SKM-1 (cell line): ENCODE data around the gene HS6ST1.

Experiments
- DNase-seq: peaks from one replicate; lab custom pipeline; 2025; ENCODE audit not compliant: unreplicated experiment; lab: John Stamatoyannopoulos, UW

HS6ST1 gene

DNA sequence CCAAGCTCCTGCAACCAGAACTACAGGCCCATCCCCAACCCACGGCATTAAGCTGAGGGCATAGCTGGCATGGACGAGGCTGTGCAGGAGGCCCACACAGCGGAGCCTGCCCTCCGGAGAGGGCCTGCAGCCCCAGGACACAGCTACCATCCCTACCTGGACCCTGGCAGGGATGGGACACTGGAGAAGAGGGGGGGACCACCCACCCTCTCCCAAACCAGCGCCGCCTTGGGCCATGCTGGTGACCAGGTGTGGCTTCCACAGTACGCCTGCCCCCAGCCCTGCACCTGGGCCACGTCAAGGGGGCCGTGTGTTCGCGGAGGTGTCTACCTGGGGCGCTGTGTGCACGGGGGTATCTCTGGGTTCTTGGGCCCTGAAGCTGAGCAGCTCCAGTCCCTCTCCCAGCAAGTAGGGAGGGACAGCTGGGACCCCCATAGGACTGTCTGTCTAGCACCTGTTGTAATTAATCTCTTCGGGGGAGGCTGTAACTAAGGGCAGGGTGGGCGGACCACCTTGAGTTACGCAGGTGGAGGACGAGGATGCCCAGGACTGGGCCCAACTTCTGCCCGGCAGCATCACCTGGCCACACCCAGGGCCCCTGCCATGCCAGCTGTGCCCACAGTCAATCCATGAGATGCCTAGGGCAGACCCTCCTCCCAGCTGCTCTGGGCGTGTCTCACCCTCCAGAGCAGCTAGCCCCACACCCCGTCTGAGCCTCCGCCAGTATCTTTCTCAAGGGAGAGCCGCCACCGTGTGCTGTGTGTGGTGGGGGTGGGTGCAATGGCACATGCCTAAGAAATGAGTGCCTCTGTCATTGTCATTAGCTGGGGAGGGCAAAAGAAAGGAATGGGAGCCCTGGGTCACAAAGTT is 18.3 kb downstream of the HS6ST1 start:
- DNase-seq = no peak

GRCh38 chr2:128299628-128300027 is 19.0 kb downstream of the HS6ST1 start:
- DNase-seq = no peak

DNA sequence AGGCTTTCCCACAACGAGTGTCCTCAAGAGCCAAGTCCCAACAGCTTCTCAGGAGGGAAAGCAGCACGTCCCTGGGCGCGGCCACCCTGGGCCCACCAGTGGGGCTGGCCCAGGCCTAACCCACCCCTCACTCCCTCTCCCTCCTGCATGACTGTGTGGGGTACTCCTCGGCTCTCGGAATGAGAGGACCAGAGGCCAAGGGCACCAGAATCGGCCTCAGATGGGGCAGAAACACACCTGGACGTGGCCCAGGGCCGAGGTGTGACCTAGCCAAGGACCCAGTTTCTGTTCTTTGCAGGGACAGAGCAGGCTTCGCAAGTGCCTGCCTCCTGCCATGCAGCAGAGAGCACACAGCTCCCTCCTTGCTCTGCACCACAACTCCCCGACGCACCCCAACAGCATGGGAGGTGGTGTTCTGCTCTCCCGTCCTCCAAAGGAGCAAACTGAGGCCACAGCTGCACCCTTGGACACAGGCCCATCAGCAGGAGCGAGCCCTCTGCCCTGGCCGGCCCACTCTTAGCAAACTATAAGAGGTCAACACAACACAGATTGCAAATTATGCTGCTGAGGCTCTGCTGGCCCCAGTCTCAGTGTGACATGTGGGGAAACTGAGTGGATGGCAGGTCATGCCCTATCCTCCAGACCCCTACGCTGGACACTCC is 19.7 kb downstream of the HS6ST1 start:
- DNase-seq = no peak

GRCh38 chr2:128298286-128298685 is 20.4 kb downstream of the HS6ST1 start:
- DNase-seq = no peak

- DNase-seq = no peak
Measured at GRCh38 chr2:128293870-128294455, 24.7 kb downstream of the HS6ST1 start.

DNA sequence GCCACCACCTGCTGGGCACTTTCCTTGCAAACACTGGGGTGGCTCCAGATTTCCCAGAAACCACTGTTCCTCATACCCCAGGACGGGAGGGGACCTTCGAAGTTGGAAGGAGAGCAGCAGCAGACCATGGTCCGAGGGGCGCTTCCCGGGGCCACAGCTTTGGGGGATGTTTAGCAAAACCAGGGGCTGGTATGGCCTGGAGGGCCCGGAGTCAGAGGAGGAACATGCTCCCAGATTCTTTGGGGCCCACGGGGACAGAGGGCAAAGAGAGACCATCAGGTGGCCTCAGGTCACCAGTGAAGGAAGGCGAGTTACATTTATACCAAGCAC is 25.3 kb downstream of the HS6ST1 start:
- no peak for DNase-seq

DNA sequence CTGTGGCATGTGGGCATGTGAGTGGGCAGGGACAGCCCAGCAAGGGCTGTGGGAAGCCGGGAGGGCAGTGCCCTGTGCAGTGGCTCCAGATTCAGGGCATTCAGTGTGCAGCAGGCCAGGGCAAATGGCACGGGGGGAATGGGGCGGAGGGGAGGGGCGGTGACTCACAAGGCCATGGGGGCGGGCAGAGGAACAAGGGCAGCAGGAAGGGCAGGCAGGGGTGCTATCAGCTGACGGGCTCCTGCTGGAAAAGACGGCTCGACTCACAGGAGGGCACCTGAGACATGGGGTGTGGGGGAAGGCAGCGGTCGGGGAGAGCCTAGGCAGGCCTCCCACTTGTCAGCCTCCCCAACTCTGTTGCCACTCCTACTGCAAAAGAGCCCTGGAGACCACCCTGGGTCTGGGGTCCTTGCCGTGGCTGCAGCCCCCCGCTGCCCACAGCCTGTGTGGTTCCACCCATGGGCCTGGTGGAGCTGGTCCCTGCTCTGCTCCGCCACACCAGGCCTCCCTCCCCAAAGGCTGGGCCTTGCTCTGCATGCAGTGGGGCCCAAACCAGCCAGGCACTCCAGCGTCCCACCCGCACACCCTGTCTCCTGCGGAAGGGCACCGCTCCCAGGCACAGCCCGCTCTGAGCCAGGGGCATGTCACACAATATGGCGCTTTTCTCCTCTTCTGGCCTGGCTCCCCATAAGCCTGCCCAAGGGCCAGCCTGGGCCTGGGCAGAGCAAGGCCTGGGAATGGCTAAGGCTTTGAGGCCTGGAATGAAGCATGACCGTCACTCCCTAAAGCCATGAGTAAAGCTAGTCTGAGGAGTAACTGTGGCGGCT is 25.9 kb downstream of the HS6ST1 start:
- no peak for DNase-seq

DNA sequence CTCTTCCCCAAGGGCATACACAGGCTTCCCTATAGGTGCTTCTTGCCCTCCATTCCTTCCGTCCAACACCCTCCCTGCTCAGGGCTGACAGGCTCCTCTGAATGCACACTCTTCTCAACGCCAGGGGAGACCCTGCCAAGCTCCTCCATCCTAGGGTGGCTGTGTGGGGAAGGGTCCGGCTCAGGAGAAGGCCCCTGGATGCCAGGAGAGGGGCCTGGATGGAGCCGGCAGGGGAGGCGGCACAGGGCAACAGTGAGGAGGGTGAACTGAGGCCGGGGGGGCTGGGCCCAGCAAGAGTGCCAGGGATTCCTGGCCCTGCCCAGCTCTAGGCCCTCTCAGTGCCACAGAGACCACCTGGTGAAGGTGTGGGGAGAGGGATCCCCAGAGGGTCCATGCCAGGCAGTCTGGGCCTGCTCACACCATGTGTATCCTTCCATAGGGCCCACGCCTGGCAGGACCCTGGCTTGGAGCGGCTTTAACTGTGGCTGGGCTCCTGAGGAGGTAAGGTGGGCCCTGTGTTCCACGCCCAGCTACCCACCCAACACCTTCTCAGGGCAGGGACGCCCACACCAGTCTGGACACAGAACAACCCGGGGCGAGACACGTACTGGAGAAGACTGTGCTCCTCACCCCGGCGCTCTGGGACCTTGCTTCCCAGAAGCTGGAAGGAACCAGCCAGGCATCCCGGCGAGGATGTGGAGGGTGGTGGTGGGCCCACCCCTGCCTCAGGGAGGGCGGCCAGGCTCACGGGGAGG is 26.6 kb downstream of the HS6ST1 start:
- DNase-seq = no peak

GRCh38 chr2:128291161-128291843 is 27.4 kb downstream of the HS6ST1 start:
- DNase-seq = no peak

DNA sequence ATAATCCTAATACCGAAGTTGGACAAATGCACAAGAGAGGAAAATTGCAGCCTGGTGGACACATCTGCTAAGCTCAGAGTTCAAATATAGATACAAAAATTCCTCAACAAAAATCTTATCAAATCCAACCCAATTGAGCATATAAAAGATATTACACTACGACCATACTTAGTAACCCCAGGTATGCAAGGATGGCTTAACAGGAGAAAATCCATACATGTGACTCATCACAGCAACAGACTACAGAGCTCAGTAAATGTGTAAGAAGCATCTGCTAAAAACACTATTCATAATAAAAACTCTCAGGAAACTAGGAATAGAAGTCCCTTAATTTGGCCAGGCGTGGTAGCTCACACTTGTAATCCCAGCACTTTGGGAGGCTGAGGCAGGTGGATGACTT is 28.3 kb downstream of the HS6ST1 start:
- DNase-seq = no peak

DNA sequence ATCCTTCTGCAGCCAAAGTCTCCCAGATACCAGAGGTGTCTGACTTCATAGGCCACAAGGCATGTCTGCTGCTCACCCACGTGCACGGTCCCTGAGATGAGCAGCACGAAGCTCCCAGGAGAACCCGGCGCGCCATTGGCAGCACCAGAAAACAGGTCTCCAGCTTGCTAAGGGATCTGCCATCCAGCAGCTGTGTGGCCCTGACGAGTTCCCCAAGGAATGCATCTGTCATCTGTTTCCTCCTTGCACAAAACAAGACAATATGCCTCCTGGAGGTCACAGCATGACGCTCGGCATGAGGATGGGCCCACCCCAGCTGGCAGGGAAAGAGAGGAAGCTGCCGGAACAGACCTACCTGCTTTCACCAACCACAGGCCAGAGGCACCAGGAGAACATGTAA is 29.2 kb downstream of the HS6ST1 start:
- DNase-seq = no peak

- no peak for DNase-seq
Measured at GRCh38 chr2:128288781-128289180, 29.9 kb downstream of the HS6ST1 start.

DNA sequence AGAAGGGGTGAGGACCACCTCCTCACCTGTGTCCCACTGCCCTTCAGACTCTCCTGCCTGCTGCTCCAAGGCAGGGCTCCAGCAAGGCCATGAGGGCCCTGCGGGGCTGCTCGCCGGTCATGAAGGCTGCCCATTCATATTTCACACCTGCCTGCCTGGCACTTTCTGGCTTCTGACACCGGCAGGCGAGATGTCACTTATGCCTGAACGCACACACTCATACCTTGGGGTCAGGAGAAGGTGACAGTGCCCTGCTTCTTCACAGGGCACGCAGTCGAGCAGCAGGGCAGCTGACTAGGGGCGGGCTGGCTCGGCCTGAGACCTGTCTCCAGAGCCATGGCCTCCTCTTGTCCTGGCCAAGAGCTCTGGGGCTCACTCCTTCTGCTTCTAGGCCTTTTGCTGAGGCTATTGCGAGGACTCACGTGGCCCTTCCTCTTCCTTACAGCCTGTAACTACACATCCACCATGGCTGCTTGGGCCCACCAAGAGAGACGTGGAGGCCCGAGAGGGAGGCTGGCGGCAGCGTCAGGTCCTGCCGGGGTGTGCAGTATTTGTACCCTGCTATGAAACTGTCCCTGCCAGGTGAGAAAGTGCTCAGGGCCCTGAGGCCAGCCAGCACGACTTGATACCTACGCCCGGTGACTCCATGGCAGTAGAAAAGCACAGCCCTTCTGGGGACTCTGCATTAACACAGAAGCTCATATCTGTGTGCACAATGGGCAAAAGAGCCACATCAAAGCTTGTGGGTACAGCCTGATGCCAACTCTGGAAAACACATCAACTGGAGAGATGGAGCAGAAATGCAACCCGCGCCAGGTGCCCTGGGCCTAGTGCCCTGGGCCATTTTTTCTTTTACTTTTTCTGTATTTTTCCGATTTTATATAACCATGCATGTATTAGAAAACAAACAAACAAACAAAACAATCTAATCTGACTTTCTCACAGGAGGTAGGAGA is 30.6 kb downstream of the HS6ST1 start:
- DNase-seq = no peak

- DNase-seq = no peak
Measured at GRCh38 chr2:128286905-128287779, 31.5 kb downstream of the HS6ST1 start.

GRCh38 chr2:128286011-128286721 is 32.5 kb downstream of the HS6ST1 start:
- no peak for DNase-seq

DNA sequence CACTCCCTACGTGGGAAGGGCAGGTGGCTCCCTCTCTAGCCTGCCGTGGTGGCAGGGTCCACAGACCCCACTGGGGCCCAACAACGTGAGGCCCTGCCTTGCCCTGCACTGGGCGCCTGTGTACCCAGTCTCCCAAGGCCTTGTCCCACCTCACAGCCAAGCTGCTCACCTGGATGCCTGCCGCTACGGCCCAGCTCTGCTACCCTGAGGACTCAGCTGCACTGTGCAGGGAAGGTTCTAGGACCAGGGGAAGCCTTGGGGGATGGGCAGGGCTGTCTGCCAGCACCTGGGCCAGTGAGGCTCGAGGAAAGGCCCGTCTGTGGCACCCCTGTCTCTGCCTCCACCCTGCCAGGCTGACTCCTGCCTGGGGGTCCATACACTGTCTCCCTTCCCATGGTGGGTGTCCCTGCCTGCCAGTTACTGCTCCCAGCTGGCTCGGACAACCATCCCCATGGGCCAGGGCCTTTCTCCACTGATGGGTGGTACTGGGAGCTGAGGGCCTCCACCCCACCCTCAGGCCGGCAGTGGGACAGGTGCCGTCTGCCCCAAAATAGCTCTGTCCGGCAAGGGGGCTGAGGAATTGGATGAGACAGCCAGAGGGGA is 33.2 kb downstream of the HS6ST1 start:
- DNase-seq = no peak

GRCh38 chr2:128284841-128285240 is 33.8 kb downstream of the HS6ST1 start:
- no peak for DNase-seq
